AG04450 (cell line): ENCODE measurements around the gene FAM43A. TPM values are rescaled to one million over a fixed set of nuclear protein-coding genes. Genes with fewer than 3 reads are reported as not detected.

Source experiments
- CTCF ChIA-PET: fragments of 300-600, 350-600 bp; formaldehyde crosslinking; extraction: SDS; loops from one replicate; lab custom pipeline; 2022; ENCODE audit warnings: antibody characterized with exemption, inconsistent platforms; lab: Charles Lee
- POLR2A ChIA-PET: fragments of 350-600 bp; formaldehyde crosslinking; extraction: SDS; loops from one replicate; lab custom pipeline; 2021; ENCODE audit warnings: antibody characterized with exemption, inconsistent platforms; lab: Yijun Ruan, JAX
- DNase-seq: peaks from one replicate; pipeline ENCODE4 v3.0.0-alpha.2; 2011; ENCODE audit warnings: low read depth, low spot score
- H3K27ac ChIP-seq: one replicate; pipeline ENCODE4 v1.5.1; 2012; ENCODE audit warnings: low read depth, low read length, control low read depth
- H3K27me3 ChIP-seq: one replicate; pipeline ENCODE4 v1.6.0; 2012; ENCODE audit warnings: low read length; ENCODE audit not compliant: control insufficient read depth, insufficient read depth
- H3K4me3 ChIP-seq: 2 replicates; pipeline ENCODE4 v1.5.1; 2011; ENCODE audit warnings: mild to moderate bottlenecking, low read depth, low read length, control low read depth
- H3K9me3 ChIP-seq: 2 replicates; pipeline ENCODE4 v1.5.1; 2012; ENCODE audit warnings: low read length; ENCODE audit not compliant: control insufficient read depth, insufficient read depth
- CTCF ChIP-seq: IDR thresholded peaks from 2 replicates; pipeline ENCODE4 v1.5.1; 2011; ENCODE audit warnings: low read depth, low read length, control low read depth, inconsistent platforms
- polyA plus RNA-seq: library from polyadenylated mRNA; depleted of rRNA; stranded (reverse); fragments of >200 nt; gene quantifications from 2 replicates; pipeline ENCODE4 v1.2.3, GENCODE V29; 2011

The FAM43A gene
- polyA plus RNA-seq, 1 experiment, result 7.6 TPM

DNA sequence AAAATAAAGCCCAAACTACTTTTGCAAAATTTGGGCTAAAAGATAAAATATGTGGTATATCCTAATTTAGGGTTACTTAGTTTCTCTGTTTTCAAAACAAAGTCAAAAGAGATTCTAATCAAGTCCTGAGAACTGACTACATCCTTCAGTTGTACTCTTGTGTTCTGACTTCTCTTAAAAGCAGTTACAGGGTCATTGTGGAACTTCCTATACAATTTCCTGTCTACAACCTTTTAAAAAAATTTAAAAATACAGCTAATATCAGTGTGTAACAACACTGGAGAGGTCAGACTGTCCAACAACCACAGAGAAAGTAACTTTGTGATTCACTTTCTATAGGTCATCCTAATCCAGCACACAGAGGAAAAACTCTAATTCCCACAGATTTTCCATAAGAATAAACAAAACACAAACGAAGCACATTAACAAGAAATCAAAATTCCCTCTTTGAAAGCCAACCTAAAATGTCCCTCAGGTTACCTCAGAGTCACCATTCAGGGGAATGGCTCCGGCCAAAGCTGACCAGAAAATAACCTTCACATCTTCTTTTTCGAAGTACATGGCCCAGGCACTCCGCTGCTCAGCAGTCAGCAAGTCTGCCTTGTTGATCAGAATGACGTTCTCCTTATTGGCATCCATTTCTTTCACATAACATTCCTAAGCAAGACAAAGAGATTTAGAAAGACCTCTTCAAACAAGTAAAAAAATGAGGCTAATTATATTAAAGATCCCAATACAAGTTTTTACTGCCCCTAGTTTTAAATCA is 27.0 kb upstream of the FAM43A start:
- Histone ChIP-seq H3K4me3 (no peak overlapping the region), H3K27me3 (no peaks in the 10 kb centered on the region), H3K27ac (no peak overlapping the region), H3K9me3 (no peaks in the 10 kb centered on the region)
- DNase-seq, result no peak
- ChIA-PET CTCF (no interaction called here), POLR2A (no interaction called here)
- no peak for TF ChIP-seq CTCF

DNA sequence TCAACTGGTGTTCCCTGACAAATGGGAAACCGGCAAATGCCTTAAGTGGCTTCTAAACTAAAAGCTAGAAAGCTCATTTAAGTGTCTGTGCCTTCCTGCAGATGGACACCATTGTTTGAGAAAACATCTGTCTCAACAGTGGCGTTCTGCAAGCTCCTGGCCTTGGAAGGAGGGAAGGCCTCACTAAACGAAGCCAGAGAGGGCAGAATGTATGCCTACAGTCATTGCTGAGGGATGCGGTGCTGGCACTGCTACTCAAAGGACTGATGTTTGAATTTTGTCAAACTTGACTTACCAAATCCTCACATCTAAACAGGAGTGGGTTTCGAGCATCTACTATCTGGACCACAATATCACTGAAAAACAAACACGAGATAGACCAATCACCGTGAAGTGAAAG is 25.9 kb upstream of the FAM43A start:
- ChIA-PET CTCF (interaction anchor here (3.3 kb wide), 1 partner anchor 12 kb away, joined by 18 read pairs; the partner anchor contains the start of gene LSG1), POLR2A (no interaction called here)
- H3K9me3 ChIP-seq, result no peaks in the 10 kb centered on the region

GRCh38 chr3:194661374-194661773 is 24.3 kb upstream of the FAM43A start:
- ChIA-PET CTCF (interaction anchor here (3.3 kb wide), 1 partner anchor 10 kb away, joined by 18 read pairs; the partner anchor contains the start of gene LSG1), POLR2A (no interaction called here)
- H3K27ac ChIP-seq, result no peak overlapping the region
- no peaks in the 10 kb centered on the region for H3K27me3 ChIP-seq
- H3K9me3 ChIP-seq, result no peaks in the 10 kb centered on the region
- no peak for DNase-seq
- TF ChIP-seq CTCF, result no peak
- no peak overlapping the region for H3K4me3 ChIP-seq

More for the DNA sequence above, 25.9 kb upstream of the FAM43A start:
- Histone ChIP-seq H3K27ac (no peak overlapping the region), H3K4me3 (no peak overlapping the region), H3K27me3 (no peaks in the 10 kb centered on the region)
- TF ChIP-seq CTCF, result no peak
- no peak for DNase-seq

DNA sequence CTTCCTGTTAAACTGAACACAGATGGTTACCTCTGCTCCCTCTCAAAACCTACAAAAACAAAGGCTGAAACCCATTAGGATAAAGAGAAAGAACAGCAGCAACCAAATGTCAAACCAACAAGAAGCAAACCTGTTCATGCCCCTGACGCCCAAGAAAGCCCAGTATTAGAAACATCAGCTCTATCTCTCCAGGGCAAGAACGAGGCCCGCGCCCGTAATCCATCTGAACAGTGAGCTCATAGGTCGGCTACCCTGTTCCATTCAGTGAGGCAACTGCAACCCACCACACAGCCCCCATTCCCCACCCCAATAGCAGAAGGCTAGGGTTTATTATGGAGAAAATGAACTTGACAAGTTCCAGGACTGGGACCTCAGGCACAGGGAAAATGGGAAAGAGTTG is 23.7 kb upstream of the FAM43A start:
- no peak overlapping the region for H3K4me3 ChIP-seq
- H3K27ac ChIP-seq, result no peak overlapping the region
- H3K9me3 ChIP-seq, result no peaks in the 10 kb centered on the region
- ChIA-PET CTCF (interaction anchor here (3.3 kb wide), 1 partner anchor 10 kb away, joined by 18 read pairs; the partner anchor contains the start of gene LSG1), POLR2A (no interaction called here)
- DNase-seq, result no peak
- no peak for TF ChIP-seq CTCF
- no peaks in the 10 kb centered on the region for H3K27me3 ChIP-seq

- H3K4me3 ChIP-seq, result no peak overlapping the region
- CTCF ChIA-PET, result no interaction called here
Measured at GRCh38 chr3:194664857-194665256, 20.8 kb upstream of the FAM43A start.

More at GRCh38 chr3:194664857-194665256, 20.8 kb upstream of the FAM43A start:
- POLR2A ChIA-PET, result no interaction called here
- no peaks in the 10 kb centered on the region for H3K9me3 ChIP-seq
- H3K27ac ChIP-seq, result no peak overlapping the region
- no peak for DNase-seq
- no peak for TF ChIP-seq CTCF
- H3K27me3 ChIP-seq, result no peaks in the 10 kb centered on the region
